ENCODE data around the gene DCK.

Gene DCK

GRCh38 chr4:71062436-71062835, 69.0 kb downstream of the DCK start:
- DNase-seq (ENCODE audit: low read depth in 1 of 2, low spot score in 1 of 2) = no peak

- no peak for DNase-seq (ENCODE audit: low read depth in 1 of 2, low spot score in 1 of 2)
Observed at GRCh38 chr4:71063711-71064110, 70.3 kb downstream of the DCK start.

GRCh38 chr4:71064521-71064920, 71.1 kb downstream of the DCK start:
- DNase-seq (ENCODE audit: low read depth in 1 of 2, low spot score in 1 of 2) = no peak

- DNase-seq (ENCODE audit: low read depth in 1 of 2, low spot score in 1 of 2) = no peak
Observed at GRCh38 chr4:71065991-71066510, 72.6 kb downstream of the DCK start.

GRCh38 chr4:71066737-71067716, 73.6 kb downstream of the DCK start:
- DNase-seq (ENCODE audit: low read depth in 1 of 2, low spot score in 1 of 2) = no peak

- DNase-seq (ENCODE audit: low read depth in 1 of 2, low spot score in 1 of 2) = no peak
Observed at GRCh38 chr4:71069063-71069462, 75.6 kb downstream of the DCK start.

- no peak for DNase-seq (ENCODE audit: low read depth in 1 of 2, low spot score in 1 of 2)
Observed at GRCh38 chr4:71070015-71070414, 76.6 kb downstream of the DCK start.

GRCh38 chr4:71074452-71075299, 81.2 kb downstream of the DCK start:
- DNase-seq (ENCODE audit: low read depth in 1 of 2, low spot score in 1 of 2) = no peak

Measured in activated CD4-positive, alpha-beta T cell treated with anti-CD3 and anti-CD28 coated beads, Interleukin-2, amount 50 U/mL, for 24 hours (primary cell).